GM12801 (cell line): Measurements from ENCODE around the gene STOML3.

ENCODE experiments used
- TF ChIP-seq, protein P1 (sequence below): IDR thresholded peaks from one replicate; pipeline ENCODE4 v1.5.1; 2011; ENCODE audit warnings: control low read depth; ENCODE audit not compliant: insufficient read length; ENCODE audit errors: extremely low read depth

The STOML3 gene

DNA sequence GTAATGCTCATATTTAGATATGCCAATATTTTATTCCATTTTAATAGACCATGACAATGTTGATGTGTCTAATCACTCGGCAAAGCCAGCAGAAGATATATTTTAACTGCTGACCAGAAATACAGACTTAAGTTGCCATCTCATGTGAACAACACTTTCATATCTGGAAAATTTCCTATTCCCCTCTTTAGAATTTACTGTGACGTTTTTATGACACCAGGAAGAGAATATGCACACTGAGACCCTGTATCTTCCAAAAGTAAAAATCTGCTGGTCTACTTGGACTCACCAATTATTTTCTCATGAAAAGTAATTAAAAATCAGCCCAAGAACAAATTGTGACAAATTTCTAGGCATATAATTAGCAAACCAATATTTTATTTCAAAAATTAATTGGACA, 45.2 kb upstream of the STOML3 start:
- TF ChIP-seq, protein P1, sequence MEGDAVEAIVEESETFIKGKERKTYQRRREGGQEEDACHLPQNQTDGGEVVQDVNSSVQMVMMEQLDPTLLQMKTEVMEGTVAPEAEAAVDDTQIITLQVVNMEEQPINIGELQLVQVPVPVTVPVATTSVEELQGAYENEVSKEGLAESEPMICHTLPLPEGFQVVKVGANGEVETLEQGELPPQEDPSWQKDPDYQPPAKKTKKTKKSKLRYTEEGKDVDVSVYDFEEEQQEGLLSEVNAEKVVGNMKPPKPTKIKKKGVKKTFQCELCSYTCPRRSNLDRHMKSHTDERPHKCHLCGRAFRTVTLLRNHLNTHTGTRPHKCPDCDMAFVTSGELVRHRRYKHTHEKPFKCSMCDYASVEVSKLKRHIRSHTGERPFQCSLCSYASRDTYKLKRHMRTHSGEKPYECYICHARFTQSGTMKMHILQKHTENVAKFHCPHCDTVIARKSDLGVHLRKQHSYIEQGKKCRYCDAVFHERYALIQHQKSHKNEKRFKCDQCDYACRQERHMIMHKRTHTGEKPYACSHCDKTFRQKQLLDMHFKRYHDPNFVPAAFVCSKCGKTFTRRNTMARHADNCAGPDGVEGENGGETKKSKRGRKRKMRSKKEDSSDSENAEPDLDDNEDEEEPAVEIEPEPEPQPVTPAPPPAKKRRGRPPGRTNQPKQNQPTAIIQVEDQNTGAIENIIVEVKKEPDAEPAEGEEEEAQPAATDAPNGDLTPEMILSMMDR, result no peak

DNA sequence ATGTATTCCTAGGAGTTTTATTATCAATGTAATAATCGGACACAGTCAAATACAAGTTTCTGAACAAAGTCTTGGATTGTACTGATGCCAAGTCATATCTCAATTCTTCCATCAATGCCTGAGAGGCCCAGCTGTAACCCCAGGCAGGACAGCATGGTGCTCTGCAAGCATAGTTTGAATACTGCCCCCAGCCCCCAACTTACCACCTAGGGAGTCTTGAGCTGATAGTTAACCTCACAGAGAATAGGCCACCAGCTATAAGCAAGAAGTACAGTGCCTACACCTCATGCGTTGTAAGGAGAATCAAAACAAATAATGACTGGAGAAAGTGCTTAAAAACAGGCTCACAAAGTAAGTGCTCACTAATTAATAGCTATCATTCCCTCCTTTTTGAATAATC, 44.6 kb upstream of the STOML3 start:
- TF ChIP-seq, protein P1, result no peak

DNA sequence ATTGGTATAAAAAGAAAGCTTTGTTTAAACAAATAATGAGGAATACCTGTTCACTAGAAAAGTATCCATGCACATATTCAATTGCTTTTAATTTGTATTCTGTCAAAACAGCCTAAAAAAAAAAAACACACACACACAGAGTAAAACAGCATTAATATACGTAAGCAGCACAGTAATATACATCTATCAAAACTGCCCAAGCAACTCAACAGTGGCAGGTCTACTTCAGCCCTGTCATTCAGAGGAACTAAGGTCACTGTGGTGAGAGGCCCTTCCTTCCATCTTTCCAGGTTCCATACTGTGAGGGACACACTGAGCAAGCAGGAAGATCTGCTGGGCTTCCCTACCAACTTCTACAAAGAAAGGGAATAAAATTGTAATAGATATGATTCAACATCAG, 43.5 kb upstream of the STOML3 start:
- TF ChIP-seq, protein P1, result no peak

DNA sequence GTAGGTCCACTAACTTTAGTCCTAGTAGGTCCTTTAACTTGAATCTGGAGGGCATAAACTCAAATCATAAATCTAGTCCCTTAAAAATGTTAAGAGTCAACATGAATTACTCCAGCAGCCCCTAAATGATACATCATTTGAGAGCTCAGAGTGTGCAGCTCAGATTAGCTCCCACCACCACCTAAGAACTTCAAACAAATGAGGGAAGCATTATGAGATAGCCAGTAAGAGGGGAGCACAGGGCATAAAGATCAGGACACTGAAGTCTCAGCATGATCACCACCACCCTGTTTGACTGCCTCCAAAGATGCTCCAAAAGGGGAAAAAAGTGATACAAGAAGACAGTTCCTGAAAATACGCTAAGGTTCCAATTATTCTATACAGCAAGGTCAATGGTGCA, 41.5 kb upstream of the STOML3 start:
- TF ChIP-seq, protein P1, result no peak

DNA sequence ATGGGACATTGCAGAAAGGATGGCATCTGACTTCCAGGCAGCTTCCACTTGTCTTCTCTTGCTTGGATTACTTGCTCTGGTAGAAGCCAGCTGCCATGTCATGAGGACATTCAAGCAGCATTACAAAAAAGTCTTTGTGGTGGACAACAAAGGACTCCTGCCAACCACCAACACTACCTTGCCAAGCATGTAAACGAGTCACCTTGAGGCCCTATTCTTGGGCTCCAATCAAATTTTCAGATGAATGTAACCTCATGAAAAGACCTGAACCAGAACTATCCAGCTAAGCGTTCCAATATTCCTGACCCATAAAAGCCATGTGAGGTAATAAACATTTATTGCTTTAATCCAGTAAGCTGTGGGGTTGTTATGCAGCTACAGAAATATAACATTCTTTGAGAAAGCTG, 34.8 kb upstream of the STOML3 start:
- TF ChIP-seq, protein P1, result no peak

DNA sequence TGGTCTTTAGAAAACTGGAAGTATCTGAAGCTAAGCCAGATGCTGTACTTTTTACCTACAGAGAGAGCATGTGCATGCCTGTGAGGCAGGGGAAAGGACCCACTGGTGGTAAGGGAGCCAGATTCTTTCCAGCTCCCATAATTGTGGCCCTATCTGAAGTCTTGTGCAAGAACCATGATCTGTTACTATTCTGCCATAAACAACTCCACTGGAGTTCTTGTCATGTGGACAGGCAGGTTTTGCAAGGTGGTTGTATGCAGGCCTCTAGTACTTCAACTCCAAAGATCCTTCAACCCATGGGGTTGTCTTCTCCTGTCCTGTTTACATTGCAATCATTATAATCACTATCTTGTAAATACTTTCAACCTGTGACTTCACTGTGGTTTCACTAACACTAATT, 33.1 kb upstream of the STOML3 start:
- TF ChIP-seq, protein P1, result no peak

DNA sequence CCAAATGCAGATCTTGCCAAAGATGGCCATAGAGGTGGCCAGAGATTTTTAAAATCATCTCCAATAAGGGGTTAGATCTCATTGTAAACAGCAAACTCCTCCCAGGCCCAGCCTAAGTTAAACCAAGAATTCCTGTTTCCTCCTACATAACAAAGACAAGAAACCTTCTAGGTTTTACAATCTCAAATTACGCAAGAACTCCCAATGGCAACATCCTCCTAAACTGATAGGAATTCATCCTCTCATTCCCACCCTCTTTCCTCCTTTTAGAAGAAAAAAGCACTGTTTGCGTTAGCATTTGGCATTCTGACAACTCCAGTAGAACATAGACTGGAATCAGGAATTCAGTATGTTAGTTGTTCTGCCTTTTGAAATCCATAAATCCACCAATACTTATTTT, 32.7 kb upstream of the STOML3 start:
- TF ChIP-seq, protein P1, result no peak
